ENCODE measurements around the gene UGT1A10.
"Not testable (repeated sequence)": the region's sequence is repeated elsewhere in the genome, so short reads cannot be mapped to it uniquely, and the experiment has no call there.

The UGT1A10 gene

GRCh38 chr2:233636306-233636705, at the start of gene UGT1A10:
Gene UGT1A10 (plus strand): TSS chr2:233636448. CDS start chr2:233636523, 75 bp downstream.
- not testable (repeated sequence) for DNase-seq

- DNase-seq = no peak
Observed at GRCh38 chr2:233588400-233588799, 47.8 kb upstream of the UGT1A10 start.

DNA sequence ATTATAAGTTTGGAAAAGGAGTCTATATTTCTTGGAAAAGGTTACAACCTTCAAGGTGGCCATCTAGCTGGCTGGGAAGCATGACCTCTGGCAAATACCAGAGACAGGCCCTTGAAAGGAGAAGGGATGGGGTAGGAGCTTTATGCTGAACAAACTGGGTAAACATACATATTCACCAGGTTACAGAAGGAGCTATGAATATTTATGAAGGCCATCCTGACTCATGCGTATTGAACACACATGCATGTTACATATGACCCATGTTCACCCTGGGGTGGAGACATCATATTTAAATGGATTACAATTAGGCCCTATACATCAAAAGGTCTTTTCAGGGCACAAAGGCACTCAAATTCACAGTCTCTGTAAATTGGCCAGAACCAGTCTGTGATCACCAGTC, 43.5 kb upstream of the UGT1A10 start:
- not testable (repeated sequence) for DNase-seq

GRCh38 chr2:233593201-233593600, 43.0 kb upstream of the UGT1A10 start:
- no peak for DNase-seq

- no peak for DNase-seq
Observed at GRCh38 chr2:233597522-233597921, 38.7 kb upstream of the UGT1A10 start.

DNA sequence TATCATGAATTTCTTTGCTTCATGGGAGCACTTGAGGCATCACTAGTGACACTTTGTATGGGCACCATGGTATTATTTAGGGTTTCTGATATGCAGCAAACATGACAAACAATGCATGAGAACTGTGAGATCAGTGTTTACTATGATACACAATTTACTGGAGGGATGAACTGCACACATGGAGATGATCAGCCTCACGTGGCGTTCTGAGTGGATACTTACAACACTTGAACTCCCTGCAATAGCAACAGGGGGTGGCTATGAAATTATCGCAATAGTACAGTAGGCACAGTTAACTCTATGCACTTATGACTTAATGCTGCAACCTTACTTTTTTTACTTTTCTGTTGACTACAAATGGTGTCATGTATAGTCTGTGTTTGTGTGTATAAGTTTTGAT, 37.3 kb upstream of the UGT1A10 start:
- DNase-seq = no peak

DNA sequence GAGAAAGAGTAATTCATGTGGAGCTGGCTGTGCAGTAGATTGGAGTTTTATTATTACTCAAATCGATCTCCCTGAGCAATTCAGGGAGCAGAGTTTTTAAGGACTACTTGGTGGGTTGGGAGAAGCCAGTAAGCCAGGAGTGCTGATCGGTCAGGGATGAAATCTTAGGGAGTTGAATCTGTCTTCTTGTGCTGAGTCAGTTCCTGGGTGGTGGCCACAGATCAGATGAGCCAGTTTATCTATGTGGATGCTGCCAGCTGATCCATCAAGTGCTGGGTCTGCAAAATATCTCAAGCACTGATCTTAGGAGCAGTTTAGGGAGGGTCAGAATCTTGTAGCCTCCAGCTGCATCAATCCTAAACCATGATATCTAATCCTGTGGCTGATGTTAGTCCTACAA, 35.9 kb upstream of the UGT1A10 start:
- DNase-seq = no peak

- no peak for DNase-seq
Observed at GRCh38 chr2:233602076-233602475, 34.2 kb upstream of the UGT1A10 start.

DNA sequence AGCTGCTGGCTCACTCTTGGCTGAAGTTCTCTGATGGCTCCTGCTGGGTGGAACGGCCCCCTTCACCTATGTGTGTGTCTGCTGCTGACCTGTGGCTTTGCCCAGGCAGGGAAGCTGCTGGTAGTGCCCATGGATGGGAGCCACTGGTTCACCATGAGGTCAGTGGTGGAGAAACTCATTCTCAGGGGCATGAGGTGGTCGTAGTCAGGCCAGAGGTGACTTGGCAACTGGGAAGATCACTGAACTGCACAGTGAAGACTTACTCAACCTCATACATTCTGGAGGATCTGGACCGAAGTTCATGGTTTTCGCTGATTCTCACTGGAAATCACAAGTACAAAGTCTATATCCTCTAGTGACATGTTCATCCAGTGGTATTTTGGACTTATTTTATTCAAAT, 32.7 kb upstream of the UGT1A10 start:
- DNase-seq = no peak

DNA sequence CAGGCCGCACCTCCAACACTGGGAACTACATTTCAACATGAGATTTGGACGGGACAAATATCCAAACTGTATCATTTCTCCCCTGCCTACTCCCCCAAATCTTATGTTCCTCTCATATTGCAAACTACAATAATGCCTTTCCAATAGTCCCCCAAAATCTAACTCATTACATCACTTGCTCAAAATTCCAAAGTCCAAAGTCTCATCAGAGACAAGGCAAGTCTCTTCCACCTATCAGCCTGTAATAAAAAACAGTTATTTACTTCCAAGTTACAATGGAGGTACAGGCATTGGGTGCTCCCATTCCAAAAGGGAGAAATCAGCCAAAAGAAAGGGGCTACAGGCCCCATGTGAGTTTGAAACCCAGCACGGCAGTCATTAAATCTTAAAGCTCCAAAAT, 31.4 kb upstream of the UGT1A10 start:
- DNase-seq = no peak

DNA sequence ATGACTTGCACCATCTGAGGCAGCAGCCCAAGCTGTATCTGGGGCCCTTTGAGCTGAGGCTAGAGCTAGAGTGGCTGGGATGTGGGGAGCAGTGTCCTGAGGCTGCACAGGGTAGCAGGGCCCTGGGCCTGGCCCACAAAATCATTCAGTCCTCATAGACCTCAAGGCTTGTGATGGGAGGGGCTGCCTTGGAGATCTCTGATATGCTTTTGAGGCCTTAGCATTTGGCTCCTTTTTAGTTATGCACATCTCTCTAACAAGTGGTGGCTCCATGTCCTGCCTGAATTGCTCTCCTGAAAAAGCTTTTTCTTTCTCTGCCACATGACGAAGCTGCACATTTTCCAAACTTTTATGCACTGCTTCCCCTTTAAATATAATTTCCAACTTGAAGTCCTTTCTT, 30.6 kb upstream of the UGT1A10 start:
- DNase-seq = no peak

- no peak for DNase-seq
Observed at GRCh38 chr2:233611284-233611683, 25.0 kb upstream of the UGT1A10 start.

DNA sequence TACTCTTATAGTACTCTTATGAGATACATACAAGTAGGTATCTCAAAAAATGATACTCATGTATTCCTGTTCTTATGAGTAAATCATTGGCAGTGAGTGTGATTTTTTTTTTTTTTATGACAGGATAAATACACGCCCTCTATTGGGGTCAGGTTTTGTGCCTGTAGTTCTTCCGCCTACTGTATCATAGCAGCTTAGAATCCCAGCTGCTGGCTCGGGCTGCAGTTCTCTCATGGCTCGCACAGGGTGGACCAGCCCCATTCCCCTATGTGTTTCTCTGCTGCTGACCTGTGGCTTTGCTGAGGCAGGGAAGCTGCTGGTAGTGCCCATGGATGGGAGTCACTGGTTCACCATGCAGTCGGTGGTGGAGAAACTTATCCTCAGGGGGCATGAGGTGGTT, 18.8 kb upstream of the UGT1A10 start, which contains the start of gene UGT1A8:
TSS of gene UGT1A8 (plus strand) at position 158 of the 400 bp plus-strand sequence. CDS start at position 233, 75 bp downstream.
- not testable (repeated sequence) for DNase-seq

- no peak for DNase-seq
Observed at GRCh38 chr2:233620204-233620603, 16.0 kb upstream of the UGT1A10 start.

DNA sequence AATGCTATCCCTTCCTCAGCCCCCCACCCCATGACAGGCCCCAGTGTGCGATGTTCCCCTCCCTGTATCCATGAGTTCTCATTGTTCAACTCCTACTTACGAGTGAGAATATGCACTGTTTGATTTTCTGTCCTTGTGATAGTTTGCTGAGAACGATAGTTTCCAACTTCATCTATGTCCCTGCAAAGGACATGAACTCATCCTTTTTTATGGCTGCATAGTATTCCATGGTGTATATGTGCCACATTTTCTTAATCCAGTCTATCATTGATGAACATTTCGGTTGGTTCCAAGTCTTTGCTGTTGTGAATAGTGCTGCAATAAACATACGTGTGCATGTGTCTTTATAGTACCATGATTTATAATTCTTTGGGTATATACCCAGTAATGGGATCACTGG, 14.4 kb upstream of the UGT1A10 start:
- DNase-seq = not testable (repeated sequence)

GRCh38 chr2:233627331-233628025, 8.8 kb upstream of the UGT1A10 start:
- DNase-seq = no peak

GRCh38 chr2:233638836-233639235, 2.6 kb downstream of the UGT1A10 start:
- no peak for DNase-seq

DNA sequence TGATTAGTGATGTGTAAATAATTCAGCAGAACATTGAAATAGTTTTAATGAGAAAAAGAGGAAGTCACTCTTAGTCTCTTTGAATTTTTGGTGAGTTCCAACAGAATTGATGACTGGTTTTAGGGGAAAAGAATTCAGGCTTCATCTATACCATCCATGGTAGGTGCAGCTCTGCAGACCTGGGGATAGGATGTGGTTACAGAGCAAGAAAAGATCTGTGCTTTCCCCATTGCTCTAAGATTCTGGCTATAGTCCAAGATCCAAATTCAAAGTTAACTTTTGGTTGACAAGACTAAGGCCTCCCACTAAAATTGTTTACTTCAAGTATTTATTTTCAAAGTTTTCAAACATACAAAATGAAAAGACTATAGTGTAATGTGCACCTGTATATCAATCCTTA, 3.6 kb downstream of the UGT1A10 start:
- peak; percentile 1 for DNase-seq

DNA sequence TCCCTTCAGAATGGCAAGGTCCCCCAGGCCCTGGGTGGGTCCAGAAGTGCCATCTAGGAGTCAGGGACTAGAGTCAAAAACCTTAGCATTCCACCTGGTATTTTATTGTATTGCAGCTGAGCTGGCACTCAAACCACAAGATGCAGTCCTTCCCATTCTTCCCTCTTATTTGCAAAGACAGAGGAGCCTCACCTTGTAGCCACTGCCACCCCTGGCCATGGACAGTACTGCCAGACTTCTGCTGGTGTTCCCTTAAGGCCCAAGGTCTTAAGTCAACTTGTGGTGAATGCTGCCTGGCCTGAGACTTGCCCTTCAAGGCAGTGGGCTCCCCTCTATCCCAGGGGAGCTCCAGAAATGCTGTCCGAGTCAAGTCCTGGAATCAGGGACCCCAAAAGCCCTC, 6.9 kb downstream of the UGT1A10 start:
- no peak for DNase-seq

- DNase-seq = not testable (repeated sequence)
Observed at GRCh38 chr2:233646033-233646432, 9.8 kb downstream of the UGT1A10 start.

GRCh38 chr2:233650981-233651380, 14.7 kb downstream of the UGT1A10 start:
- DNase-seq = no peak

DNA sequence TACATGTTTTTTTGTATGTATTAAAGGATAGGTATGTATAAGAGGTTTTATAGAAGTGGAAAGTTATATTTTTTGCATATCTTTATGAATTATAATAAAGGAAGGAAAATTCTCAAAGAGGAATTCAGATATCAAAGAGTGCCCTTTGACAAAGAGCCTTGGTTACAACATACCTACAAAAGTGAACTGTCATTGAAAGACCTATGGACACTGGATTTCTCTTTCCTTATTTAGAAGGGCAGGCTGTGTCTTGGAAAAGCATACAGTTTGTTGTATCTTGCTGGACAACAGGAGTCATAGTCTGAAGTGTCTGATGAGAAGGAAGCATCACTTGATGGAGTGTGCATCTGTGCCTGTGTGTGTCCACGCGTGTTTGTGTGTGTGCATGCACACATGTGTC, 15.2 kb downstream of the UGT1A10 start:
- no peak for DNase-seq

DNA sequence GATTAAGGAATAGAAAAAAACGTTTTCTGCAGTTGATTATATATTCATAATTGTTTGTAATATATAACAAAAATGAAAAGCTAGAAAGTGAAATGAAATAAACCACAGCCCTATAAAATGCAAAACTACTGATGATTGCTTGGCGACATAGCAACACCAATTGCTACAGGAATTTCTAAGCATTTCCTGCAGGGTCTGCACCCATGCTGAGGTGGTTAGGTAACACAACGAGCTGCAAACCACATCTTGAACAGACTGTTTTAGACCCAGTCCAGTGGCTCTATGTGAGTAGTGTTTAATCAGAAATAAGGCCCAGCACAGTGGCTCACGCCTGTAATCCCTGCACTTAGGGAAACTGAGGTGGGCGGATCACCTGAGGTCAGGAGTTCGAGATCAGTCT, 18.3 kb downstream of the UGT1A10 start:
- DNase-seq = no peak

DNA sequence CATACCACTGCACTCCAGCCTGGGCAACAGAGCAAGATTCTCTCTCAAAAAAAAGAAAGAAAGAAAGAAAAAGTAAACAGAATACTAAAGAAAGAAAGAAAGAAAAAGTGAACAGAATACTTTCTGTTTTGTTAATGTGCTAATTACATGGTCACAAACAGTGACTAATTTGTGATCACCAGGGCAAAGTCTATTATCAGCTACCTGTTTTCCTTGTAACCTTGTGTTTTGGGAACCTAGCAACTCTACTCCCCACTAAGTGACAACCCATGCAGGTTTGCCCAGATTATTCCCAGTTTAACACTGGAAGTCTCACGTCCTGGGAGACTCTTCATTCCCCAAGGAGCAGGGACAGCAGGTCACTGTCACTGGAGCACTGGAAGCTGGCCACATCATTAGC, 18.8 kb downstream of the UGT1A10 start:
- no peak for DNase-seq

DNA sequence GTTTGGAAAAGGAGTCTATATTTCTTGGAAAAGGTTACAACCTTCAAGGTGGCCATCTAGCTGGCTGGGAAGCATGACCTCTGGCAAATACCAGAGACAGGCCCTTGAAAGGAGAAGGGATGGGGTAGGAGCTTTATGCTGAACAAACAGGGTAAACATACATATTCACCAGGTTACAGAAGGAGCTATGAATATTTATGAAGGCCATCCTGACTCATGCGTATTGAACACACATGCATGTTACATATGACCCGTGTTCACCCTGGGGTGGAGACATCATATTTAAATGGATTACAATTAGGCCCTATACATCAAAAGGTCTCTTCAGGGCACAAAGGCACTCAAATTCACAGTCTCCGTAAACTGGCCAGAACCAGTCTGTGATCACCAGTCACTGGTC, 19.7 kb downstream of the UGT1A10 start:
- DNase-seq = not testable (repeated sequence)

All from CD4-positive, alpha-beta T cell treated with Interleukin-17A for 1 hour (primary cell).